ENCODE data around the gene TMEM244.
"Not testable (repeated sequence)": the region's sequence is repeated elsewhere in the genome, so short reads cannot be mapped to it uniquely, and the experiment has no call there.

The TMEM244 gene

DNA sequence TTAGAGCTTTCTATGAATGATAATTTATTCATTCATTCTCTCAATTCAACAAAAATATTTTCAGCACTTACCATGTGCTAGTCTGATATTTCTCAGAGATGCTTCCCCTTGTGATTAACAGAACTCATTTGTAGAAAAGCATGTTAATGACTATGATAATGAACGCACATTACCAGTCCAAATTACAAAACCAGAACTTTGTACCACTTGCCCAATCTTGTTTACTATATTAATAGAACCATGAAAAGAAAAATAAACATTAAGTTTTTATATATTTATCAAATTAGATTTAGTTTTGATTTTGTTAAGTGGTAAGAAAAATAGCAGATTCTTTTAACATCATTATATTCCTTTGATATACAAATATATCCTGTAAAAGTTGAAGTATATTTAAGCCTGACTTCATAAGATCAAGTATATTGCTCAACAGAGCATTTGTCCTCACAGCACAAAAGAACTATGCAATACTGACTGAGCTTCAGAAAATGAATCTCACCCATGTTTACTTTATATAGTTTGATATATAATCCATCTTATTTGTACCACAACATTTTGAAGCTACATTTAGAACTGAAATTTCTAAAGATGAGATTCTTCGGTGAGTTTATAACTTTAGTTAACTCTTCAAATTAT is 48.9 kb downstream of the TMEM244 start:
- no peaks in the 10 kb centered on the region for H3K27me3 ChIP-seq (ENCODE audit: low read depth, low read length)
- H3K9me3 ChIP-seq (ENCODE audit: control insufficient read depth in 1 of 2, low read length in 2 of 2), result no peaks in the 10 kb centered on the region
- H3K27ac ChIP-seq (ENCODE audit: low read length), result no peak overlapping the region
- H3K4me3 ChIP-seq (ENCODE audit: low read depth in 1 of 2, low read length in 2 of 2), result no peak overlapping the region
- no peaks in the 10 kb centered on the region for H3K4me1 ChIP-seq (ENCODE audit: control insufficient read depth in 1 of 2, insufficient read depth in 2 of 2, low read length in 2 of 2)
- no peaks in the 10 kb centered on the region for H3K36me3 ChIP-seq (ENCODE audit: control insufficient read depth in 1 of 2, insufficient read depth in 2 of 2, low read length in 2 of 2)

DNA sequence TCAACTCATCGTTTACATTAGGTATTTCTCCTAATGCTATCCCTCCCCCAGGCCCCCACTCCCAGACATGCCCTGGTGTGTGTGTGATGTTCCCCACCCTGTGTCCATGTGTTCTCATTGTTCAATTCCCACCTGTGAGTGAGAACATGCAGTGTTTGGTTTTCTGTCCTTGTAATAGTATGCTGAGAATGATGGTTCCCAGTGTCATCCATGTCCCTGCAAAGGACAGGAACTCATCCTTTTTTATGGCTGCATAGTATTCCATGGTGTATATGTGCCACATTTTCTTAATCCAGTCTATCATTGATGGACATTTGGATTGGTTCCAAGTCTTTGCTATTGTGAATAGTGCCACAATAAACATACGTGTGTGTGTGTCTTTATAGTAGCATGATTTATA is 54.0 kb downstream of the TMEM244 start:
- not testable (repeated sequence) for H3K4me1 ChIP-seq (ENCODE audit: control insufficient read depth in 1 of 2, insufficient read depth in 2 of 2, low read length in 2 of 2); H3K4me3 ChIP-seq (ENCODE audit: low read depth in 1 of 2, low read length in 2 of 2); H3K27ac ChIP-seq (ENCODE audit: low read length); H3K27me3 ChIP-seq (ENCODE audit: low read depth, low read length); H3K9me3 ChIP-seq (ENCODE audit: control insufficient read depth in 1 of 2, low read length in 2 of 2); H3K36me3 ChIP-seq (ENCODE audit: control insufficient read depth in 1 of 2, insufficient read depth in 2 of 2, low read length in 2 of 2)

DNA sequence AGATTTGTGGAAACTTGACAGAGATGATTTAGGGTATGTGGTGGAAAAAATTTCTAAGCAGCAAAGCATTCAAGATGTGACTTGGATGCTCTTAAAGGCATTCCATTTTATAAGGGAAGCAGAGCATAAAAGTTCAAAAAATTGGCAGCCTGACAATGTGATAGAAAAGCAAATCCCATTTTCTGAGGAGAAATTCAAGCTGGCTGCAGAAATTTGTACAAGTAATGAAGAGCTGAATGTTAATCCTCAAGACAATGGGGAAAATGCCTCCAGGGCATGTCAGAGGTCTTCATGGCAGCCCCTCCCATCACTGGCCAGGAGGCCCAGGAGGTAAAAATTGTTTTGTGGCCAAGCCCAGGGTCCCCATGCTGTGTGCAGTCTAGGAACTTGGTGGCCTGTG is 58.2 kb downstream of the TMEM244 start:
- H3K36me3 ChIP-seq (ENCODE audit: control insufficient read depth in 1 of 2, insufficient read depth in 2 of 2, low read length in 2 of 2); H3K4me1 ChIP-seq (ENCODE audit: control insufficient read depth in 1 of 2, insufficient read depth in 2 of 2, low read length in 2 of 2); H3K27me3 ChIP-seq (ENCODE audit: low read depth, low read length); H3K9me3 ChIP-seq (ENCODE audit: control insufficient read depth in 1 of 2, low read length in 2 of 2); H3K27ac ChIP-seq (ENCODE audit: low read length); H3K4me3 ChIP-seq (ENCODE audit: low read depth in 1 of 2, low read length in 2 of 2): not testable (repeated sequence)

DNA sequence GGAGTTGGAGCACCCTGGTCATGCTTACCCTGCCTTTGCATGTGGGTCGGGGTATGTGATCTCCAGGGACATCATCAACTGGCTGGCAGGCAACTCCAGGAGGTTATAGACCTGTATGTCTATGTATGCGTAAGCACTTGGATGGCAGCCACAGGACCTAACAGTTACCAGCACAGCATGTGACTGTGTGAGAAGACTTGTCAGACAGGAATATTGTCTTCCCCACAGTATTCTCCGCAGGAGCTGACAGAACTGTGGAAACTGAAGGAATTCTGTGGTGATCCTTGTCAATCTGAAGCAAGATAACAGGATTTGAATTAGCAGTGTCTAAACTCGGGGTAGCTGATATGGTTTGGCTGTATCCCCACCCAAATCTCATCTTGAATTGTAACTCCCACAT is 59.2 kb downstream of the TMEM244 start:
- Histone ChIP-seq H3K27ac (ENCODE audit: low read length) (no peak overlapping the region), H3K9me3 (ENCODE audit: control insufficient read depth in 1 of 2, low read length in 2 of 2) (no peaks in the 10 kb centered on the region), H3K4me1 (ENCODE audit: control insufficient read depth in 1 of 2, insufficient read depth in 2 of 2, low read length in 2 of 2) (no peaks in the 10 kb centered on the region), H3K4me3 (ENCODE audit: low read depth in 1 of 2, low read length in 2 of 2) (no peak overlapping the region), H3K27me3 (ENCODE audit: low read depth, low read length) (no peaks in the 10 kb centered on the region), H3K36me3 (ENCODE audit: control insufficient read depth in 1 of 2, insufficient read depth in 2 of 2, low read length in 2 of 2) (no peaks in the 10 kb centered on the region)

DNA sequence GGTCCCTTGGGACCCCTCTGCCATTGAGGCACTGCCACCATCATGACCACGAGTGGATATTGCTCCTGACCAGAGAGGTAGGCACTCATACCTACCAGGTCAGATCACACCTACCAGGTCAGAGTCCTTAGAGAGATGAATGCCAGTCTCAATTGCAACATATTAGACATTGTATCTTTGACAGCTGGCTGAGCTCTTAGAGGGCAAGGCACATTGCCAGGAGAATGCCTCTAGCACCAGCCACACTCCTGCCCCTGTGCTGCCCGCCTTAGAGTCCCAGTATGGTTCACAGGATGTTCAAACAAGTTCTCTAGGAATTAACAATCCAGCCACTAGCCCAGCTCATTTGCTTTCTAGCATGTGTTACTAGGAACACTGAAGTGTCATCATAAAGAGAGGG is 65.9 kb downstream of the TMEM244 start:
- H3K4me1 ChIP-seq (ENCODE audit: control insufficient read depth in 1 of 2, insufficient read depth in 2 of 2, low read length in 2 of 2), result no peaks in the 10 kb centered on the region
- H3K9me3 ChIP-seq (ENCODE audit: control insufficient read depth in 1 of 2, low read length in 2 of 2), result no peaks in the 10 kb centered on the region
- H3K27me3 ChIP-seq (ENCODE audit: low read depth, low read length), result no peaks in the 10 kb centered on the region
- no peaks in the 10 kb centered on the region for H3K36me3 ChIP-seq (ENCODE audit: control insufficient read depth in 1 of 2, insufficient read depth in 2 of 2, low read length in 2 of 2)
- no peak overlapping the region for H3K27ac ChIP-seq (ENCODE audit: low read length)
- no peak overlapping the region for H3K4me3 ChIP-seq (ENCODE audit: low read depth in 1 of 2, low read length in 2 of 2)

DNA sequence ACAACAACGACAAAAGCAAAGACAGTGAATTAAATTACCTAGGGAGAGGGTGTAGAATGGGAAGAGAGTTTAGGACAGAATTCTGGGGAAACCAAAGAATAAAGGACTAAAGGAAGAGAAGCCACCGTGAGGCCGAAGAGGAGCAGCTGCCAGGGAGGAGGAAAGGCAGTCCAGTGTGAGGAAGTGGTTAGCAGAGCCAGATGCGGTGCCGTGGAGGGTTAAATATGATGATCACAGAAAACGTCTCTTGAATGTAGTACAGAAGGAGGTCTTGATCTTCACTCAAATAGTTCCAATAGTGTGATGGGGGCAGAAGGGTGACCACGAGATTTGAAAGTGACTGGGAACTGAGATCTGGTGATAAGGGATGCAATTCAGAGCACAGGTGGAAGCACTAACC is 67.7 kb downstream of the TMEM244 start:
- Histone ChIP-seq H3K9me3 (ENCODE audit: control insufficient read depth in 1 of 2, low read length in 2 of 2) (no peaks in the 10 kb centered on the region), H3K4me1 (ENCODE audit: control insufficient read depth in 1 of 2, insufficient read depth in 2 of 2, low read length in 2 of 2) (no peaks in the 10 kb centered on the region), H3K27ac (ENCODE audit: low read length) (no peak overlapping the region), H3K36me3 (ENCODE audit: control insufficient read depth in 1 of 2, insufficient read depth in 2 of 2, low read length in 2 of 2) (no peaks in the 10 kb centered on the region), H3K27me3 (ENCODE audit: low read depth, low read length) (no peaks in the 10 kb centered on the region), H3K4me3 (ENCODE audit: low read depth in 1 of 2, low read length in 2 of 2) (no peak overlapping the region)

DNA sequence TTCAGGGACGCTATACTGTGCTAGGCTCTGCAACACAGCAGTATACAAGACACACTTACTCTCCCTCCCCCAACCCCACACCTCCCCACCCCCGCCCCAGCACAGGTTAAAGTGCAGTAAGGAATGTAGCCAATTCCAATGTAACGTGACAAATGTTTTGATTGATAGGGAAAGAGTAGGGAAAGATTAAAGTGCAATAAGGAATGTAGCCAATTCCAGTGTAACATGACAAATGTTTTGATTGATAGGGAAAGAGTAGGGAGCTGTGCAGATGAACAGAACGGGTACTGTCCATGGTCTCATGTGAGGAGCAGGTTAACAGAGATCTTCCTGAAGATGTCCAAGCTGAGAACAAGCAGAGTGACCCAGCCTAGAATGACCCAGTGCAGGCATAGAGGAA is 69.1 kb downstream of the TMEM244 start:
- Histone ChIP-seq H3K36me3 (ENCODE audit: control insufficient read depth in 1 of 2, insufficient read depth in 2 of 2, low read length in 2 of 2) (no peaks in the 10 kb centered on the region), H3K4me3 (ENCODE audit: low read depth in 1 of 2, low read length in 2 of 2) (no peak overlapping the region), H3K27me3 (ENCODE audit: low read depth, low read length) (no peaks in the 10 kb centered on the region), H3K27ac (ENCODE audit: low read length) (no peak overlapping the region), H3K9me3 (ENCODE audit: control insufficient read depth in 1 of 2, low read length in 2 of 2) (no peaks in the 10 kb centered on the region), H3K4me1 (ENCODE audit: control insufficient read depth in 1 of 2, insufficient read depth in 2 of 2, low read length in 2 of 2) (no peaks in the 10 kb centered on the region)

DNA sequence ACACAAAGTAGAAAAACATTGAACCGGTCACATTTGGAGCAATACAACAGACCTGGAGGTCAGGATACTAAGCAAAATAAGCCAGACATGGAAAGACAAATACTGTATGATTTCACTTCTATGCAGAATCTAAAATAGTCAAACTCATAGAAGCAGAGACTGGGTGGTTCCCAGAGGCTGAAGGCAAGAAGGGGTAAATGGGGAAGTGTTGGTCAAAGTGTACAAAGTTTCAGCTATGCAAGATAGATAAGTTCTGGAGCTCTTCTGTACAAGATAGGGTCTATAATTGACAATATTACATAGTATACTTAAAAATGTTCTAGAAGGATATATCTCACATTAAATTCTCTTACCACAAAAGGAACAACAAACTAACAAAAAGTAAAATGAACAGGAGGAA is 70.3 kb downstream of the TMEM244 start:
- H3K27me3 ChIP-seq (ENCODE audit: low read depth, low read length), result no peaks in the 10 kb centered on the region
- no peak overlapping the region for H3K27ac ChIP-seq (ENCODE audit: low read length)
- H3K36me3 ChIP-seq (ENCODE audit: control insufficient read depth in 1 of 2, insufficient read depth in 2 of 2, low read length in 2 of 2), result no peaks in the 10 kb centered on the region
- no peaks in the 10 kb centered on the region for H3K4me1 ChIP-seq (ENCODE audit: control insufficient read depth in 1 of 2, insufficient read depth in 2 of 2, low read length in 2 of 2)
- no peaks in the 10 kb centered on the region for H3K9me3 ChIP-seq (ENCODE audit: control insufficient read depth in 1 of 2, low read length in 2 of 2)
- H3K4me3 ChIP-seq (ENCODE audit: low read depth in 1 of 2, low read length in 2 of 2), result no peak overlapping the region

DNA sequence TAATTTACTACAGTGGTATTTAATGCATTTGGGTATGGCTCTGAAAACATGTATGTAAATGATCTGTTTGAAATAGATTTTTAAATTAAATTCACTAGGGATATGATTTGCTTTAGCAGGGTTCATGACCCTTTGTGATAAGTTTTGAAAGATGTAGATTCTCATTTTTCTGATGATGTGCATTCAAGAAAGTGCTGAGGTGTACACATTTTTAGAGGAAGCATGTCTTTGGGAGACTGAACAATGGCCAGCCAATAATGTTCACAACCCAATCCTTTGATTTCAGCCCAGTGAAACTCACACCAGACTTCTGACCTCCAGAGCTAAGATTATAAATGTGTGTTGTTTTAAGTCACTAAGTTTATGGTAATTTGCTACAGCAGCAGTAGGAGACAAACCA is 71.1 kb downstream of the TMEM244 start:
- Histone ChIP-seq H3K9me3 (ENCODE audit: control insufficient read depth in 1 of 2, low read length in 2 of 2) (no peaks in the 10 kb centered on the region), H3K36me3 (ENCODE audit: control insufficient read depth in 1 of 2, insufficient read depth in 2 of 2, low read length in 2 of 2) (no peaks in the 10 kb centered on the region)

DNA sequence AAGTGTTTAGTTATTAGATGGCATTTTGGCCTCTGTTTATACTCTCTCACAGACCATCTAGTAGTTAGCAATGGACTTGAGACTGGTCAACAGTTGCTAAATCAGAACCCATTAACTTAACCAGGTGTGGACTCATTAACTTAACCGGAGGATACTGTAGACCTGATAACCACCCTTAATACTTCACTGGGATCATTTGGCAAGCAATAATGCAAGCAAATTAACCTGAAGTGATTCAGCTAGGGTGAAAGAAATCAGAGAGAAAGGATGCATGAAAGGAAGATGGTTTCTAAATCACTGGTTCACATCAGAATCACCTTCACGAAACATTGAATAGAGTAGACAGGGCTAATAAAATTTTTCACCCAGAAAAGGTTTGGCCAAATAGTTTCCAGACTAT is 73.3 kb downstream of the TMEM244 start:
- no peaks in the 10 kb centered on the region for H3K4me1 ChIP-seq (ENCODE audit: control insufficient read depth in 1 of 2, insufficient read depth in 2 of 2, low read length in 2 of 2)
- H3K4me3 ChIP-seq (ENCODE audit: low read depth in 1 of 2, low read length in 2 of 2), result no peak overlapping the region
- H3K27me3 ChIP-seq (ENCODE audit: low read depth, low read length), result no peaks in the 10 kb centered on the region
- H3K36me3 ChIP-seq (ENCODE audit: control insufficient read depth in 1 of 2, insufficient read depth in 2 of 2, low read length in 2 of 2), result no peaks in the 10 kb centered on the region
- H3K9me3 ChIP-seq (ENCODE audit: control insufficient read depth in 1 of 2, low read length in 2 of 2), result no peaks in the 10 kb centered on the region
- no peak overlapping the region for H3K27ac ChIP-seq (ENCODE audit: low read length)

More for the DNA sequence above, 71.1 kb downstream of the TMEM244 start:
- Histone ChIP-seq H3K4me3 (ENCODE audit: low read depth in 1 of 2, low read length in 2 of 2) (no peak overlapping the region), H3K4me1 (ENCODE audit: control insufficient read depth in 1 of 2, insufficient read depth in 2 of 2, low read length in 2 of 2) (no peaks in the 10 kb centered on the region), H3K27ac (ENCODE audit: low read length) (no peak overlapping the region), H3K27me3 (ENCODE audit: low read depth, low read length) (no peaks in the 10 kb centered on the region)

DNA sequence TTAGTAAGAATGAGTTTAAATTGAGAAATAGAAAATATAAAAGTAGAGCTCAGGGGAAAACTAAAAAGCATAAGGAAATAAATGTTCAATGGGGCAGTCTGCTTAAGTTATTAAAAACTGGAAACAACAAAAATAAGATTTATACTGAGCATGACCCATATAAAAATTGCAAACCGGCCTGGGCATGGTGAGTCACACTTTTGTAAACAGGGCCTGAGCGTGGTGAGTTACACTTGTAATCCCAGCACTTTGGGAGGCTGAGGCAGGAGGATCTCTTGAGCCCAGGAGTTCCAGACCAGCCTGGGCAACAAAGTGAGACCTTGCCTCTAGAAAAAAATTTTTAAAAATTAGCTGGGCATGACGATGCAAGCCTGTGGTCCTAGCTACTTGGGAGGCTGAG is 74.6 kb downstream of the TMEM244 start:
- no peak overlapping the region for H3K4me3 ChIP-seq (ENCODE audit: low read depth in 1 of 2, low read length in 2 of 2)
- no peak overlapping the region for H3K27ac ChIP-seq (ENCODE audit: low read length)
- H3K9me3 ChIP-seq (ENCODE audit: control insufficient read depth in 1 of 2, low read length in 2 of 2), result no peaks in the 10 kb centered on the region
- no peaks in the 10 kb centered on the region for H3K4me1 ChIP-seq (ENCODE audit: control insufficient read depth in 1 of 2, insufficient read depth in 2 of 2, low read length in 2 of 2)
- H3K27me3 ChIP-seq (ENCODE audit: low read depth, low read length), result no peaks in the 10 kb centered on the region
- H3K36me3 ChIP-seq (ENCODE audit: control insufficient read depth in 1 of 2, insufficient read depth in 2 of 2, low read length in 2 of 2), result no peaks in the 10 kb centered on the region

DNA sequence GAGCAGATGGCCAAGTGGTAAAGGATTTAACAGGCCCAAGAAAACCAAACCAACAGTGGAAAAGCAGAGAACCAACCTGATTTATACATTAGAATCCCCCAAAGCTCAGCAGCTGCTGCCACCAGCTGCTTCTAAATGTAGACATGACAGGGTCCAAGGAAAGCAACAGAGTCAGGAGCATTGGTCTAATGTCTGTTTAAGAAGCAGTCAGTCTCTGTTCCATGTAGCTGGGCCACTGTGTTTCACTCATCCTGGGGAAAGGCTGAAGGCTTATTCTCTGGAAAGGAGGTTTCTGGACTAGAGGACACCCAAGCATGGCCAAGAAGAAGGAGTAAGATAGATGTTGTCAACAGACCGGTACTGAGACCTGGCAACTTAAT is 75.4 kb downstream of the TMEM244 start:
- H3K36me3 ChIP-seq (ENCODE audit: control insufficient read depth in 1 of 2, insufficient read depth in 2 of 2, low read length in 2 of 2), result no peaks in the 10 kb centered on the region
- no peaks in the 10 kb centered on the region for H3K27me3 ChIP-seq (ENCODE audit: low read depth, low read length)
- no peak overlapping the region for H3K27ac ChIP-seq (ENCODE audit: low read length)
- H3K4me1 ChIP-seq (ENCODE audit: control insufficient read depth in 1 of 2, insufficient read depth in 2 of 2, low read length in 2 of 2), result no peaks in the 10 kb centered on the region
- H3K4me3 ChIP-seq (ENCODE audit: low read depth in 1 of 2, low read length in 2 of 2), result no peak overlapping the region
- no peaks in the 10 kb centered on the region for H3K9me3 ChIP-seq (ENCODE audit: control insufficient read depth in 1 of 2, low read length in 2 of 2)

Measured in muscle layer of duodenum (tissue), 2 donors.